ENCODE results near the gene PCSK6.
"Not testable (repeated sequence)": the region's sequence is repeated elsewhere in the genome, so short reads cannot be mapped to it uniquely, and the experiment has no call there.

Gene PCSK6

DNA sequence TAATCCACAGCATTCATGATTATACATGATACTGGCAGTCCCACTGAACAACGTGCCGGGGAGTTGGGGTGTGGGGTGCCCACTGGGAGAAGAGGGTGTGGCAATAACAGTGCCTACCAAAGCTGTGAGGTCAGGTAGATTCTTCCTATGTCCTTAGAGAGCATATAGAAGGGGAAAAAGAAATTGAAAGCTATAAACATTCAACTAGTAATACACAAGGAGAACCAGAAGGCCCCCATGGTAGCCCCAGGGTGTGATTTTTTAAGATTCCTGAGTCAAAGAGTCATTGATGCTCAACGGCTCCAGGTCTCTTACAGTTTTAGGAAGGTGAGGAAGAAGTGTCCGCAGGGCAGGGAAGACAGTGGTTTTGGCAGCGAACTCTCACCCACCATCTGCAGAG, 25.8 kb downstream of the PCSK6 start:
- DNase-seq (ENCODE audit: low read depth, low spot score): not testable (repeated sequence)

DNA sequence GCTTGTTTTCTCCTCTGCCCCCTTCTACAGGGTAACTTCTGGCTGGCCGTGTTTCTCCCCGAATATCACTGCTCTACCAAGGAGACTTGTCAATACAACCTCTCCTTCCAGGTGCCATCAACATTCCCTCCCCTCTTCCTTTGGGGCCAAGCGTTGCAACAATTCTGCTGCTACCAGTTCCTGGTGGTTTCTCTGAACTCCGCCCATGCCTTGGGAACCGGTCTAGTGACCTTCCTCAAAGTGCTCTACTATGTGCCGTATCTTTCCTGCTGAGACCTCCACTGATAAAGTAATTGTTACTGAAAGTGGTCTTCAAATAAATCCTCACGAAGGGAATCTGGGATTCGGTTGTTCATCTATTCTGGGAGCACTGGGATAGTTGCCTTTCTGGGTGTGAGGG, 26.2 kb downstream of the PCSK6 start:
- no peak for DNase-seq (ENCODE audit: low read depth, low spot score)

DNA sequence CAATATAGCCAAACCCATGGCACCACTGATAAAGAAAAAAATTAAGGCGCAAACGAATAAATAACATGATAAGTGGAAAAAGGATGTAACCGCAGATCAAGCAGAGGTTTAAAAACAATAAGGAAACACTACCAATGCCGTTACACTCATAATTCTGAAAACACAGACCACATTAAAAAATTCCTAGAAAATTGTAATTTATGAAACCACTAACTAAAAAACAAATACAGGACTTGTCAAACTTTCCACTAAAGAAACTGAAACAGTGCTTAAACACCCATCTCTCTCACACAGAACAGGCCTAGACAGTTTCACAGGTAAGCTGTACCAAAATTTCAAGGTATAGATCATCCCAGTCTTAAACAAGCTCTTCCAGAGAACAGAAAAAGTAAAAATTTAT, 28.4 kb downstream of the PCSK6 start:
- no peak for DNase-seq (ENCODE audit: low read depth, low spot score)

DNA sequence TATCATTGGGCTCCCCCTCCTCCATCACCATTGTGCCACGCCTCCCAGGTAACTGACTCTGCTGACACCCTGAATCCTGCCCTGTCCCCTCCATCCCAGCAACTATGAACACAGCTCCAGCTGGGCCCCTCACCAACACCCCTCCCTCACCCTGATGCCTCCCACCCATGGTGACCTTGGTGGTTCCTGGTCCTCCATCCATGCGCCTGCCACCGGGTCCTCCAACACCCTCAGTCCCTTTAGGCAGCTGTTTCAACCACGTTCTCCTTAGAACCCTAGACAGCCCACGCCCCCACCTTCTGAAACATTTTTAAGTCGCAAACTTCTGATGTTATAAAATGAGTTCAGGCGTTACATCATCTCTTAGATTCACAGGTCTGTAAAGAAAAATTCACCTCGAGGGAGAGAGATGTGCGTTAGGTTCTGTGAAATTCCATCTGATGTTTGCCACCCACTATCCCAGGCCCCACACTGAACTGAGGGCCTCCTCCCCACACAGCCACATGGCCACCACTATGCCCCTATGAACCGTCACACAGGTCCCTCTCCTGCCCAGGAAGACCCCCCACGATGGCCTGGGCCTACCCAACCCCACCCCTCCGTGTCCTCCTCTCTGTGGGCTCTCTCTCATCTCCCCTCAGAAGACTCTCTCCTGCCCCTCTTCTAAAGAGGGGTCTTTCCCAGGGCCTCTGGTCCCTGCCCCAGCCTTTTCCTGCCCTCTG, 29.8 kb downstream of the PCSK6 start:
- no peak for DNase-seq (ENCODE audit: low read depth, low spot score)

GRCh38 chr15:101458908-101459578, 30.5 kb downstream of the PCSK6 start:
- no peak for DNase-seq (ENCODE audit: low read depth, low spot score)

GRCh38 chr15:101458158-101458900, 31.2 kb downstream of the PCSK6 start:
- no peak for DNase-seq (ENCODE audit: low read depth, low spot score)

DNA sequence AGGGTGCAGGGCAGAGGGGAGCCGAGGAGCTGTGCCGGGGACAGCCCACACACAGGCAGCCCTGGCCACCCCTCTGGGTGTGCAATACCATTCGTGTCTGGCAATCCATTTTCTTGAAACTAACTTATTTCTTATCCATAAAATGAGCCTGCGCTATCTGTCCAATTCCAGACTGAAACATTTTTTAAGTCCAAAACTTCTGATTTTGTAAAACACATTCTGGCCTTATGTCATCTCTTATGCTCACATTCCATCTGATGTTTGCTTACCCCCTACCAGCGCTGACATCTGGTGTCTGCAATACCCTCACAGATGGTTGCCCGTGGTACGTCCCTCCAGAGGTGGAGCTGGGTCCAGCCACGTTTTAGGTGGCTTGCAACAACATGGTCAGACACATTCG, 31.8 kb downstream of the PCSK6 start:
- no peak for DNase-seq (ENCODE audit: low read depth, low spot score)

DNA sequence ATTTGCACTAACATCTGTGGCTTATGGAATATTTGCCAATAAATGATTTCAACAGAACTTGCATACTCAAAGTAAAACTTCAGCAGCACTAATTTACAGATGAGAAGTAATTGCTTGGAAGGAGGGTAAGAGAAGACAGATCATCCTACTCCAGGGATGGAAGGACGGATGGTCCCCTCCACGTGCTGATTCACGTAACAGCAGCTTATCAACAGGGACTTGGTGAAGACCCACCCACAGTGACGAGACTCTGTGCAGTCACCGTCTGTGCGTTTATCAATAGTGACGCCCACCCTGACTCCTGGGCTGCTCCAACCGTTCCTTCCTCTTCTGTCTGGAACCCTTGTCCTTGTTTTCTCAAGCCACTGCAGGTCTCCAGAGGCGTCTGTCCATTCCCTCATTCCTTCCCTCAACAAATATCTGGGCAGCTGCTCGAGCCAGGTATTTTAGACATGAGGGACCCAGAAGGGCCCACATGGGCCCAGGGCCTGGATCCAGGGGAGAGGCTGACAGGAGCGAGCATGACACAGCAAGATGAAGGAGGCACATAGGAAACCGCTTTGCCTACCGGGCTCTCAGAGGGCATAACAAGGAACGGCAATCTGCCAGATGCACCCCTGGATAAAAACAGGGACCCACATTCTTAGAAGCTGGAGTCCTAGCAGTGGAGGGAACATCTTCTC, 33.3 kb downstream of the PCSK6 start:
- no peak for DNase-seq (ENCODE audit: low read depth, low spot score)

DNA sequence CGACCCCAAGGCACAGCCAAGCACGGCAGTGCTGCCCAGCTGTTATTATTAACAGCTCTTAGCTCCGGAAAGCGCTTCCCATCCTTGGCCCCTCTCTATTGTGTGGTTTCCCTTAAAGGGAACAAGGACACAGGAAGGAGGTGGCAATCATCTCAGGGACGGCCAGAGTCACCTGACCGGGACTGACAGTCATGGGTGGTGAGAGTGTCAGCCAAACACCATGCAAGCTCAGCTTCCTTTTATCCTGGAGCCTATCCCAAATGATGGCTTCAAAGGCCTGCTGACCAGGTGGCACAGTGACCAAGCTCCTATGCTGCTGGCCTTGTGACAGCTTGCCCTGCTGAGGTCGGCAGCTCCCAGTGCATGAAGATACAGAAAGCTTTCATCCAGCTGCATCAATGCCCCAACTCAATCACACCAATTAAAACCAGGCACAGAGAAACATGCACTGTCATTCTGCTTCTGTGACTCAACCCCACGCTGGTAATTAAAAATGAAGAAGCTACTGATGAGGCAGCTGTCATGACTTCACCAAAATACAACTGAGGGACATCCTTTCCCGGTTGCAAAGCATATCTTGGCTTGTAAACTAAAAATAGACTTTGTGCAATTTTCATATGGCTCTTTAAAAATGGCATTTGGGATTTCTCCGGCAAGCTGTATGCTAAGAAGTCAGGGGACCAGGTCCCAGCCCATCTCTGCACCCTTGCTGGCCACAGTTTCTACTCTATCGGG, 34.0 kb downstream of the PCSK6 start:
- no peak for DNase-seq (ENCODE audit: low read depth, low spot score)

- DNase-seq (ENCODE audit: low read depth, low spot score): not testable (repeated sequence)
Measured at GRCh38 chr15:101454781-101455180, 34.7 kb downstream of the PCSK6 start.

GRCh38 chr15:101454365-101454764, 35.1 kb downstream of the PCSK6 start:
- DNase-seq (ENCODE audit: low read depth, low spot score): no peak

- DNase-seq (ENCODE audit: low read depth, low spot score): no peak
Measured at GRCh38 chr15:101453123-101454120, 36.1 kb downstream of the PCSK6 start.

DNA sequence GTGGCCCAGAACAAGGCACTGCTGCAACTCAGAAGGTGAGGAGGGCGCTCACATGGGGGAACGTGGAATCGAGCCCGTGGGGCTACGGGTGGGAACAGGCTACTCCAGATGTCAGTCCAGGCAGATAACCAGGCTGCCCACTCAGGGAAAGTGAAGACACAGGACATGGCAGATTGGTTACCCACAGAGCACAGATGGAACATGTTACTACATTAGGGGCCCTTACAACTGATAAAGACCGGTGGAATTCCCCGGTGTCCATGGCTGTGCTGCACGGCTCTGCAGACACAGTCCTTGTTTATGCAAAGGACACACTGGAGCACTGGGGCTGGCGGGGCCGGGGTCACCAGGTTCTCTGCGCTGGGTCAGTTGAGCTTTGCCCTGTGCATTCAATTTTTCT, 36.9 kb downstream of the PCSK6 start:
- no peak for DNase-seq (ENCODE audit: low read depth, low spot score)

GRCh38 chr15:101451846-101452245, 37.7 kb downstream of the PCSK6 start:
- DNase-seq (ENCODE audit: low read depth, low spot score): no peak

GRCh38 chr15:101451266-101451799, 38.2 kb downstream of the PCSK6 start:
- DNase-seq (ENCODE audit: low read depth, low spot score): no peak

DNA sequence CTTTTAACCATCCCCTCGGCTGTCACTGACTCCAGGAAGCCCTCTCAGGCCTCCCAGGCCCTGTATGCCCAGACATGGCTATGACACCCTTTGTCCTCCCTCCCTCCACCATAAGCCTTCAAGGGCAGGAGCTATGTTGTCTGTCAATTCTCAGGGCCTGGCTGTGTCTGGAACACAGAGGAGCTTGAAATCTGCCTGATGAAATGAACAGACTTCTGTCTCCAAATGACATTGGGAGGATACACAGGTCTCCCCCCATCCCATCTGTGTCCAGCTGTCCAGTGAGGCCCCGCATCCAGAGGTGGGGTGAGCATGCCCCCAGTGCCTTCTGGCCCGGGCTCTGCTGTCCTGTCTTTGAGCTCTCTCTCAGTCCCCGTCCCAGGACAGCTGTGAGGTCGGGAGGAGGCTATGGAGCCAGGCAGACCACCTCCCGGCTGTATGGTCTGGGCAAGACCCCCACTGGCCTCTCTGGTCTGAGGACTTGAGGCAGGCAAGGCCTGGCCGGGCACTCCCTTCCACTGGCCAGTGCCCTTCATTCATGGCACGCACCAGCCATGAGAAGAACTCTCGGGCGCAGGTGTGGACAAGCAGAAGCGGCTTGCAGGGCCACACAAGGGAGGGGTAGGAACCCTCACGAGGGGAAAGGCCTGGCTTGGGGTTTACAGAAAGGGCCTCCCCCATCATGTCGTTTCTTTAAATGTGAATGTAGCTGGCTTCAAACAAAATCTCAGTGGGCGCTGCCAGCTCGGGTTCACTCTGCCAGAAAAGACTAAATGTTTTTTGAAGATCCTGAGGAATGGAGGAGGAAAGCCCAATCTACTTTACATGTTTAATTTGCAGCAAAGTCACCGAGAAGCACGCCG, 38.9 kb downstream of the PCSK6 start:
- no peak for DNase-seq (ENCODE audit: low read depth, low spot score)

DNA sequence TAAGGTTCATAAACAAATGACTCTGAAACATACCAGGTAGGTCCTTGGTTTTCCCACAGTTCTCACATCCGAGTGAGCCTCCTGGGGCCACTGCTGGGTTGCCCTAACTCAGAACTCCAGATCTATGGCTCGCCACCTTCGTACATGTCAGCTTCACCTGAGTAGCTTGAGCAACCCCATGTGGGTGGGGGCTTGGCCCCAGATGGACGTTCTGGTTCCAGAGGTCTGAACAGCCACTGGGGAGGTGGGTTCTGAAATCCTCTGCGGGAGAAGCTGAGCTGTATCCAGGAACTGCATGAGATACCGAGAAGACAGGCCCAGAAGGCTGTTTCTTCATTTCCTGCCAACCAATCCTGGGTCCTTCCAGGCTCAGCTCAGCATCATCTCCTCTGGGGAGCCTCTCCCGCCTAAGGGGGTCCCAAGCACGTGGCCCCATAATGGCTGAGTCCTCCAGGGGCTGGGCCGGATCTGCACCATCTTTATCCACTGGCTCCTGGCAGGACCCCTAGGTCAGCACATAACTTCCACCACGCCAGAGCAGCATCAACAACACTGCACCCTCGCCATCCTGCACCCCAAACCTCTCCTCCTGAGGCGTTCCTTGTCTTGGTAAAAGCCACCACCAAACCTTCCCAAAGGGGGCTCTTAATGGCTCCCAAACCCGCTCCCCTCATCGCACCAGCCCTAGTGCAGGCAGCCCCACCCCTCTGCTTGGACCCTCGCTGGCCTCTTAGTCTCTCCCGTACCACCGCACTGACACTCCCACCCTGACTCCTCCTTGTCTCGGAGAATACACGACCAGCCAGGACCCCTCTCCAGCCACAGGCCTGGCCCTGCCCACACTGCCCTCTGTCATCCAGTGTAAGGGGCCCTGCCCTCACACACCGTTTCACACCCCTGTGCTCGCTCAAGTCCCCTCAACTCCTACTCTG, 39.8 kb downstream of the PCSK6 start:
- DNase-seq (ENCODE audit: low read depth, low spot score): no peak

- DNase-seq (ENCODE audit: low read depth, low spot score): no peak
Measured at GRCh38 chr15:101448336-101448735, 41.2 kb downstream of the PCSK6 start.

Data from activated CD4-positive, CD25-positive, alpha-beta regulatory T cell treated with anti-CD3 and anti-CD28 coated beads, Interleukin-2, amount 50 U/mL, for 16 hours (primary cell).